NCI-H2171 treated with DMSO at 0.1 percent for 48 hours (cell line): Measurements from ENCODE around the gene EPS8.

Source experiments
- DNase-seq: peaks from one replicate; lab custom pipeline; 2025; lab: John Stamatoyannopoulos, UW

Gene EPS8

GRCh38 chr12:15689751-15690191 lies 99.4 kb downstream of the EPS8 start:
- DNase-seq, result no peak

DNA sequence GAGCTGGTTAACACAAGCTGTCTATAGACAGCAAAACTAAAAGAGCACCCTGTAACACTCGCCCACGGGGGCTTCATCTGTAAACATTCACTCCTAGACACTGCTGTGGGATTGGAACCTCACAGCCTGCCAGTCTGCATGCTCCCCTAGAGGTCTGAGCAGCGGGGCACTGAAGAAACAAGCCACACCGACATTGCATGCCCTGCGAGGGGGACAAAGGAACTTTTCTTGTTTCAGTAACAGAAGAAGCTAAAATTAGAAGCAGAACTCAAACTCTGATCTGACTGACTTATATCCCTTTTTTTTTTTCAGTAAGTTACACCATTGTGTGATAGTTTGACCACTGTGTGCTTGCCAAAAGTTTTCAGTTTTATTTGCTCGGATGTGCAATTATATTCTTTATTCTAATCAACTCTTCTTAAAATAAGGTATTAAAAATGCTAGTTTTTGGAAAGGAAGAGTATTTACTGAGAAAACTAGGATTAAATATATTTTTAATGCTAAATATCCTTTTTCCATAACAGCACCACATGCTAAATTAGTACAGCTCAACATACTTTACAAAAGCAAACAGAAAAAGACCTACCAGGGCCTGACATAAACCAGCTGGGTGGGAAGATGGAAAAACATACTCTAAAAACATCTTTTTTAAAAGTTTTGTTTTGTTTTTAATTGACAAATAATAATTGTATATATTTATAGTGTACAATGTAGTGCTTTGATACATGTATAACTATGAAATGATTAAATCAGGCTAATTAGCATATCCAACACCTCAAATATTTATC lies 100.2 kb downstream of the EPS8 start:
- no peak for DNase-seq

DNA sequence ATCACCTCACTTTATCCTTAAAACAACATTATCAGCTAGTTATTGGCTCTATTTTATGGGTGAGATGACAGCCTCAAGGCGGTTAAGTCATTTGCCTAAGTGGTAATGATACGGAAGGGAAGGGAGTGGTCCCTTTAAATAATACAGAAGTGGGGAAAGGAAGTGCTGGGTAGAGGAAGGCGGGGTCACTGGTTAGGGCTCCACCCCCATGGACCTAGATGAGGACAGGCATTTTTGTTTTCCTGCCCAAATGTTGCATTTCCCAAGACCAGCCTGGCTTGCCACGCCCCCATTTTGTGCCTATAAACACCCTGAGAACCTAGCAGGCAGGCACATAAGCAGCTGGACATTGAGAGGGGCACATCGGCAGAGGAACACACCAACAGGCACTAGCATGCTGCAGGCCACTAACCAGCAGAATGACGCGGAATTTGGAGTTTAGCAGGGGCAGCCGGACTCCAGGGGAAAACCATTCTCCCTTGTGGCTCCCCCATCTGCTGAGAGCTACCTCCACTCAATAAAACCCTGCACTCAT lies 100.9 kb downstream of the EPS8 start:
- no peak for DNase-seq

GRCh38 chr12:15687583-15687982 lies 101.6 kb downstream of the EPS8 start:
- no peak for DNase-seq

DNA sequence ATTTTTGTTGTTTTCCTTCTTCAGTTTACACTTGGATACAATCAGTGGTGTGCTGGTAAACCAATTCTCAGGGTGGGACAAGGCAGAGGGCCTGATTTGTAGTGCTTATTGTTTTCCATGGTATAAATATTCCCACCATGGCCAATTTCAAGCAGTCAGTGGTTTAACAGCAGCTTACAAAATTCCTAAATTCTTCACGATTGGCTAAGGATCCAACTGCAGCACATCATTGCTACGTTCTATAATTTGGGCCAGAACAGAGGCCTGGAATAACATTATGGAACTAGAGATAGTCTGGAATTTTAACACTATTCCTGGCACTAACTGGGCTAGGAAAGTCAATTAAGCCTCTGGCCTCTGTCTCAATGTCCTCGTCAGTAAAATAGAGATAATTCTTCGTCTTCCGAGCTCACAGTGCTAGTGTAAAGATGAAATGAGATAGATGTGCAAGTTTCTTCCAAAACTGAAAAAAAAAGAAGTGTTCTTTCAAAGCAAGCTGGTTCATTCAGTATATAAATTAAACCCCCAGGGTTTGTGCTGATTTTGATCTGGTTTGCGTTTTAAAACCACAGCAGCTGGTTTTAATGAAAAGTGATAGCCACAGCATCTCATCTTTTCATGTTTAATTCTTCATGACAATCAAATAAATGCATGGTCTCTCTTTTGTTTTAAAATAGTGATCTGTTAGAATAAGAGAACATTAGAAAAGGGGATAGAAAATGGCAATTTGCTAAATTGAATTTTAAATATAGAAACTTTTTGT lies 104.1 kb downstream of the EPS8 start:
- DNase-seq, result no peak

DNA sequence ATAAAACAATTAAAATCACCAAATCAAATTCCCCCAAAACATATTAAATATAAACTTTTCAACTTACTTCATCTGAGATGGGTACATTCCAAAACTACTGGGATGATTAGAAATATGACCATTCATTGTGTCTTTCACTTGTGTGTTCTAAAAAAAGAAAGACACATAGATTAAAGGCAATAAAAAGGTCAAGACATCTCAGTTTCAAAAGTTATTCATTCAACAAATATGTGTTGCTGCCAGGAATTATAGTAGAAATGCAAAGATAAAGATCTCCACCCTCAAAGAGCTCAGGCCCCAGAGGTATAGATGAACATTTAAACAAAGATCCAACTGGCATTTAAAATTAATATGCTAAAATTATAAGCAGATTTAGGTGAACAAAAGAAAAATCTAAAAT lies 106.4 kb downstream of the EPS8 start:
- DNase-seq, result no peak

GRCh38 chr12:15679151-15679550 lies 110.0 kb downstream of the EPS8 start:
- no peak for DNase-seq

DNA sequence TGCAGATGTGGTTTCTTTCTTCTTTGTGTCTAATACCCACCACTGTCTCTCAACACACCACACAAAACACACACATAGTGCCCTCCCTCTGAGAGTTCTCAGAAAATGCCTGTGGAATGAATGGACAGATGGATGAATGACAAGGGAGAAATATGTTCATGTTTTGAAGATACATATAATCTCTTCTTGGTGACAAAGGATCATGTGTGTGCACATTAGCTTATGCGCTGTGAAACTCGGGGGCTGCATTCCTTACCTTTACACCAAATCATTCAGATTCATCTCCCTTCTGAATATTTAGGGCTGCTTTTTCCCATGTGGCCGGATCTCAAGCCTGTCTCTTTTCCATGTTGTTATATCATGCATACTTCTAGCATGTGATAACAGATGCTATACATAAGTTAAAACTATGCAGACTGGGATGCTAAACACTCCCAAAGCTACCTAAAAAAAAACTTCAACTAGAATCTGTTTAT lies 111.4 kb downstream of the EPS8 start:
- DNase-seq, result no peak

GRCh38 chr12:15677228-15677627 lies 112.0 kb downstream of the EPS8 start:
- no peak for DNase-seq

DNA sequence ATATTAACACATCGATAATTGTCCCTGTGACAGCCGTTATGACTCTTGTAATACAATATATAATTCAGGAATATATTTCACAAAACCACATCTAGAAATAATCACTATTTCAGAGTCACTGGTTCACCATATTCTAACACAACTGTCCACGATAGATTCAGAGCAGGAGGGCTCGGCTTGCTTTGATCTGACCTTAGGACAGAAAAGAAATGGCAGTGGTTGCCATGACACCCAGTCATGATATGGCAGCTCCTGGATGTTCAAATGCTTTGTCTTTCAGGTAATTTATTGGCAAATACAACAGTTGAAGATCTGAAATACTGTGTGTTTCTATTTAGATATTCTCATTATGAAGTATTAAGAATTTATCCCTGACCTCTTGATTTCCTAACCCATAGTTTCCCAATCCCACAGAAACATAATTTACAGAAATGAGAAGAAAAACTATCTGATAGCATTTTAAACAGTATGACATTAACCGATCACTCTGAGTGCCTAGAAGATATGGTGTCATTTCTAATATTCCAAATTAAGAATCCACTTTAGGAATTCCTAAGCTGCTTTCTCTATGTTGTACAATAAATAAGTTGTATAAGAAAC lies 116.4 kb downstream of the EPS8 start:
- no peak for DNase-seq

DNA sequence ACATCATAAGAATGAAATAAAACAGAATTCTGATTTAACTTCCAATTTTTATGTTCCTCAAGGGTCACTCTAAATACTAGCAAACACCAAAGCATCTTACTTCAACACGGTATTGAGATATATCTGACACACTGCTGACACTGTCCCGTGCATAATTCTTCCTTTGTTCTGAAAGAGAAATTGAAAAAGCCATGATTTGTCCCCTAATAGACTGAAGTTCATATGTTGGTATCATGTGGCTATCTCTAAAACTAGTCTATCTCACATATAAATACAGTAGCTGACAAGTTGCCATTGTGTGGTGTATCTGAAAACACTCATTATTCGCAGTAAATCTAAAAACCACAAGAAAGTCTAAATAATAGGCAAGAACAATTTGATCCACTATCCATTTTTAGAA lies 118.4 kb downstream of the EPS8 start:
- DNase-seq, result no peak

DNA sequence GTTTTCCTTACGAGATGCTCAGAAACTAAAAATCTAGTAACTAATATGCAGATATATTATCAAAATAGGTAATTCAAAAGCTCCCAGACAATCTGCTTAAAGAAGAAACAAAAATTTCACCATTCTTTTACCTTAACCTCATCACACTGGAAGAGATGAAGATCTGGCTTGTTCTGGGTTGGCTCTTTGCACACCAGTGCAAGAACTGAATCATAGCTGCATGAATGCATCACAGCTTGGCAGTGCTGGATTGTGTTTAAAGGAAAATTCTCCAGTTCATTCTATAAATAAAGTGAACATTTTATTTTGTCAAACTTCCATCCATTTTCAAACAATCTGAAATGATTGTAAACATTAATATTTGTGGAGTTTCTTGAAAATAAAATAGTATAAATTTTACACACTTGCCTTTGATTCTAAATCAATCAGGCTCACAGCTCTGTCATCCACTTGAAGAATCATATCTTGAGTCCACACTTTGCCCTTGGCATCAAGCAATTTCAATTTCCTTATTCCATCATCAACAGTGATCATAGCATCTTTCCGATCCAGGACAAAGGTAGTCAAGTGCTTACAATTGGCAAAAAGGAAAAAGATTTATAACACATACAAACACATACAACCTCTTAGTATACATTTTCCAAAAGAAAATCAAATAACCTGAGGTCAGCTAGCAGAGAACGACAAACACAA lies 119.8 kb downstream of the EPS8 start:
- DNase-seq, result no peak

- no peak for DNase-seq
Observed at GRCh38 chr12:15664491-15664890, 124.7 kb downstream of the EPS8 start.

DNA sequence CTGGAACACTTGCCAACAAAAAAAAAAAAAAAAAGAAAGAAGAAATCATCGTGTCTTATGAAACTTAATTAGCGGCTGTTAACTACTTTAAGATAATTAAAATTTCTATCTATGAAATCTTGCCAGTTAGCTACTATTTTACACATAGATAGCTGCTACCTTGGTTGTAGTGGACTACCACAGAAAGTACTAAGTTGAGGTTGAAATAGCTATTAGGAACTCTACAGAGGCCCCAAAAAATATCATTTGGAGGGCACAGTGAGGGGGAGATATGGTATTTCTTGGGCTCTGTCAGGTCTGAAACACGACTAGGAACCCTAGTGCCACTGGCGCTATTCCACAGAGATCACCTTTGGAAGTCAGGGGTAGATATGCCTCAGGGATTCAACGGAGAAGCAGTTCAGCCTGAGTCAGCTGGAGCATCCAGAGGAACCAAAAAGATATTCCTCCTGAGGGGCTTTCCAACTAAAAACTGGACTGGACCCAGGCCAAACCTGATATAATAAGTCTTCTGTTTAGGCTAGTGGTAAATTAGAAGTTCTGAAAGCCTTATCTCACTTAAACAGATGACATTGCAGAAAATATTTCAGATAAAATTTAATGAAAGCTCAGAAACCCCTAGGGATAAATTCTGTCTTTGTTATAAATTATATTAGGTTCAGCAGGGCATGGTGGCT lies 126.1 kb downstream of the EPS8 start:
- no peak for DNase-seq

GRCh38 chr12:15662303-15662980 lies 126.7 kb downstream of the EPS8 start:
- DNase-seq, result no peak

GRCh38 chr12:15651371-15651770 lies 137.8 kb downstream of the EPS8 start:
- no peak for DNase-seq

- no peak for DNase-seq
Observed at GRCh38 chr12:15650399-15651128, 138.6 kb downstream of the EPS8 start.

DNA sequence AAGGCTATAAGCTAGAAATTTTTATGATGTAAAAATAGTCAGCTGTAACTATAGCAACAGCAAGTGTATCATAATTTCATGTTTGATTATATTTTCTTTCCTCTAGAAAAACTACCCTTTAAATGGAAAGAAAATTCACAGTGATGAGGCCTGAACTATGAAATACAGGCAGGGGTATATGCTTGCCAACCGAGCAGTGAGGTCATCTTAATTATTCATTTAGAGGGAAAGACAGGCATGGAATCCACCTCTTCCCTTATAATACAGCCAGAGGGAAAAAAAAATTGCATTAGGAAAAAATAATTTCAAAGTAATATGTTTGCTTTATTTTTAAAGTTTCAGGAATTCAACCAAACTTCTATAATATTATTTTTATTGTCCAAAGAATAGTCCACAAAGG lies 139.8 kb downstream of the EPS8 start:
- DNase-seq, result no peak

DNA sequence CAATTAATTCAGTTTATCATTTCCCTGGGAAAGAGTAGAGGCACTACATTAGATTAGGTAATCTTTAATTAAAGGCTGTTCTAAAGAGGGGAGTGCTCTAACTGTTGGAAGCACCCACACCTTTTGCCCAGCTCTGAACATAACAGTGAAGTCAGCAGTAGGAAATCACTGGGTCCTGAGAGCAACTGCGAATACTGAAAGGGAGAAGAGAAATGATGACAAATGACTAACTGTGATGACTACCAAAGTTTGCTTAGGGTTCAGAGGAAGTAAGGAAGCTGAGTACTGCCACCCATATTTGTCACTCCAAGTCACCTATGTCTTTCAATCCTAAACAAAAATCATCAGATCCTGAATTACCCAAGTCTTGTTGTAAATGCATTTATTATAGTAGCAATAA lies 140.6 kb downstream of the EPS8 start:
- DNase-seq, result no peak

DNA sequence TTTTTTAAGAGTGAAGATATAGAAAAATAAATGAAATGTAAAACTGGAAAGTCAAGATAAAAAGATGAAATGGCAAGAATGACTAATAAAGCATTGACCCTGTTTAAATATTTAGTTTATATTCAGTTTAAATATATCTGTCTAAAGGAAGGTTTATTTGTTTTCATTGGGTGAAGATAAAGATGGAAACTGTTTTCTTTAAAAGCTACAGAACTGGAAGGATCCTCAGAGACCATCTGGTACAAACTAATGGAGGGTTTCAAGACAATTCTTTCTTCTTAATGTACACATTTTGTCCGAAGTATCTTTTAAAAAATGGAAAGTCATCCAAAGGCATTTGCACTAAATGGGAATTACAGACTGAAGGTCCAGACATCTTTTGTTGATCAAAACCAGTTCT lies 142.6 kb downstream of the EPS8 start:
- DNase-seq, result no peak
